Ovary (tissue), 9 donors: ENCODE results near the gene GPER1. TPM values are rescaled to one million over a fixed set of nuclear protein-coding genes. Genes with fewer than 3 reads are reported as not detected.

Experiments
- DNase-seq, 5 donors: peaks; one replicate each; pipeline ENCODE4 v3.0.0-alpha.2; 2019 to 2020
- H3K27ac ChIP-seq, 2 donors: fragments of 200-600 bp; one replicate each; pipeline versions ENCODE4 v1.5.1 to v1.8.0; 2019 to 2022
- H3K27me3 ChIP-seq: fragments of 200-600 bp; one replicate; pipeline ENCODE4 v1.8.0; 2022
- H3K36me3 ChIP-seq: fragments of 200-600 bp; sonication (generic); one replicate; pipeline ENCODE4 v1.5.1; 2019
- H3K4me1 ChIP-seq: one replicate; pipeline ENCODE4 v1.8.1; 2013; ENCODE audit warnings: mild to moderate bottlenecking, moderate library complexity; ENCODE audit not compliant: insufficient read depth
- H3K4me3 ChIP-seq: fragments of 200-600 bp; sonication (generic); one replicate; pipeline ENCODE4 v1.5.1; 2017
- H3K9me3 ChIP-seq, 2 donors: fragments of 200-600 bp in 1 of 2; sonication (generic) in 1 of 2; one replicate each; pipeline versions ENCODE4 v1.5.1 to v1.8.1; 2013 to 2019; ENCODE audit warnings: mild to moderate bottlenecking in 1 of 2, moderate library complexity in 1 of 2
- CTCF ChIP-seq, 3 donors: fragments of 450-650 bp in 2 of 3; fragments of 200-600 bp in 1 of 3; IDR thresholded peaks; one replicate each; pipeline versions ENCODE4 v1.5.1 to v1.8.0; 2016 to 2022; ENCODE audit warnings: antibody characterized with exemption in 3 of 3, mild to moderate bottlenecking in 1 of 3
- EP300 ChIP-seq: sonication (generic); formaldehyde crosslinking; IDR thresholded peaks from one replicate; pipeline ENCODE4 v1.6.1; 2017; ENCODE audit warnings: antibody characterized with exemption
- POLR2A ChIP-seq: fragments of 450-650 bp; IDR thresholded peaks from one replicate; pipeline ENCODE4 v1.6.1; 2017; ENCODE audit warnings: antibody characterized with exemption, mild to moderate bottlenecking, moderate library complexity
- WGBS, 3 donors: extraction: QIAGEN DNeasy Blood & Tissue Kit in 1 of 3; methylation state at CpG; one replicate each; pipeline versions ENCODE4 v1.1.5 to v1.1.7; 2013 to 2017; 5-methylcytosine and 5-hydroxymethylcytosine counted together
- intact Hi-C, 4 donors: fragments of 100-400 bp; cut with DNase I; formaldehyde crosslinking; loops; one replicate each; pipeline versions ENCODE4 v1.11.0 to v1.15.1; 2022 to 2023
- polyA plus RNA-seq, 2 donors: library from polyadenylated mRNA; stranded (reverse); fragments of 200-250 nt in 1 of 2; fragments of 350-450 nt in 1 of 2; fragmentation: Illumina TruSeq in 1 of 2; extraction: RNeasy Lipid Tissue Mini Kit (QIAGEN cat#74804) in 1 of 2; gene quantifications; one replicate each; pipeline ENCODE4 v1.2.3, GENCODE V29; 2013 to 2014
- total RNA-seq, 7 donors: library from RNA; depleted of rRNA in 2 of 7; stranded (reverse); fragments of >200 nt in 2 of 7; fragmentation: NEBNext Ultra II Directional in 3 of 7; extraction: Animal tissue kit (Norgen Biotek cat#: 25700) in 3 of 7; gene quantifications; one replicate each; pipeline versions ENCODE4 v1.1.0 to v1.2.4, GENCODE V29; 2016 to 2023
- donor health status: DM: no; HTN: no; CAD: no; lungs with moderate emphysema.
- donor health status: DM: no; HTN: no; CAD: no.
- donor health status: Bipolar disorder and iron deficiency.
- donor health status: DM: yes; HTN: yes; CAD: no.
- donor health status: DM: no; HTN: no; CAD: no.
- donor health status: DM: yes; HTN: yes; CAD: no.

GPER1 gene
- total and polyA plus RNA-seq, 9 donors: 0.48 to 7.5 (median 2.9) TPM

- intact Hi-C loops: loop anchor here (1.0 to 10.0 kb wide), 5 partner anchors 73 to 151 kb away; no protein-coding TSS in a partner anchor
- TF ChIP-seq POLR2A (no peak), CTCF (IDR thresholded peaks at IDR 0.05) (peak; percentile 85 to 99 (median 96))
- H3K4me3 ChIP-seq: no peak overlapping the region
- DNase-seq: peak; percentile 78 to 90 (median 87)
- no peak overlapping the region for H3K27ac ChIP-seq
- WGBS, 3 donors: 11 to 20% (median 12%) methylated on average over 31 to 48 of the region's 48 CpGs
- no peaks in the 10 kb centered on the region for H3K27me3 ChIP-seq
- H3K36me3 ChIP-seq: no peaks in the 10 kb centered on the region
- H3K9me3 ChIP-seq: no peaks in the 10 kb centered on the region
- H3K4me1 ChIP-seq: peaks cover 3% of the 10 kb centered on the region
These were observed 22.2 kb upstream of the GPER1 start for GRCh38 chr7:1065585-1066241.

- intact Hi-C loops: loop anchor here in 2 of 4 donors (5.0 to 10.0 kb wide), 2 partner anchors 74 to 151 kb away; no protein-coding TSS in a partner anchor
- WGBS, 3 donors: 64 to 66% (median 66%) methylated on average over 21 of the region's 21 CpGs
These were observed 21.7 kb upstream of the GPER1 start for GRCh38 chr7:1066242-1066588.

GRCh38 chr7:1068013-1068412, 19.9 kb upstream of the GPER1 start:
- 82 to 89% (median 85%) methylated on average over 14 of the region's 14 CpGs for WGBS, 3 donors
- H3K27me3 ChIP-seq: no peaks in the 10 kb centered on the region
- no peak for DNase-seq
- no peak overlapping the region for H3K27ac ChIP-seq
- H3K9me3 ChIP-seq: no peaks in the 10 kb centered on the region
- TF ChIP-seq CTCF (IDR thresholded peaks at IDR 0.05): no peak
- TF ChIP-seq EP300: no peak
- no peak for TF ChIP-seq POLR2A
- peaks cover 4% of the 10 kb centered on the region for H3K4me1 ChIP-seq
- H3K36me3 ChIP-seq: no peaks in the 10 kb centered on the region
- no peak overlapping the region for H3K4me3 ChIP-seq
- intact Hi-C loops: loop anchor here in 2 of 4 donors (5.0 to 10.0 kb wide), 2 partner anchors 76 to 153 kb away; no protein-coding TSS in a partner anchor

More at GRCh38 chr7:1066242-1066588, 21.7 kb upstream of the GPER1 start:
- H3K36me3 ChIP-seq: no peaks in the 10 kb centered on the region
- TF ChIP-seq EP300 (no peak), POLR2A (no peak), CTCF (IDR thresholded peaks at IDR 0.05) (no peak)
- peaks cover 3% of the 10 kb centered on the region for H3K4me1 ChIP-seq
- DNase-seq: no peak
- no peaks in the 10 kb centered on the region for H3K9me3 ChIP-seq
- H3K27me3 ChIP-seq: no peaks in the 10 kb centered on the region
- H3K4me3 ChIP-seq: no peak overlapping the region
- H3K27ac ChIP-seq: no peak overlapping the region

- no peak for DNase-seq
- intact Hi-C loops: loop anchor here in 2 of 4 donors (5.0 to 10.0 kb wide), 2 partner anchors 76 to 154 kb away; no protein-coding TSS in a partner anchor
- peaks cover 6% of the 10 kb centered on the region for H3K4me1 ChIP-seq
- no peaks in the 10 kb centered on the region for H3K36me3 ChIP-seq
- WGBS, 3 donors: 69 to 77% (median 72%) methylated on average over 11 of the region's 11 CpGs
- H3K27me3 ChIP-seq: no peaks in the 10 kb centered on the region
- H3K9me3 ChIP-seq: no peaks in the 10 kb centered on the region
- no peak for TF ChIP-seq CTCF (IDR thresholded peaks at IDR 0.05)
- TF ChIP-seq EP300: no peak
- no peak for TF ChIP-seq POLR2A
- H3K27ac ChIP-seq: no peak overlapping the region
- H3K4me3 ChIP-seq: no peak overlapping the region
These were observed 19.3 kb upstream of the GPER1 start for GRCh38 chr7:1068619-1069018.
